Measurements from ENCODE around the gene ZMIZ2.

GRCh38 chr7:44801890-44802289, 53.2 kb downstream of the ZMIZ2 start:
- TF ChIP-seq EZH2phosphoT487 (IDR thresholded peaks at IDR 0.05; ENCODE audit: low read depth) = no peak
- no peak for TF ChIP-seq CTCF (IDR thresholded peaks at IDR 0.05; ENCODE audit: low read depth, low read length)

Measured in OCI-LY3 (cell line).